DOHH2 (cell line): ENCODE measurements around the gene SGTA.

Experiments
- H3F3A ChIP-seq: fragments of 200-600 bp; sonication (generic), shearing (Covaris generic); 2 replicates; pipeline ENCODE4 v1.6.0; 2016; ENCODE audit warnings: antibody characterized with exemption, mild to moderate bottlenecking; ENCODE audit not compliant: control insufficient read depth, insufficient read depth
- H3K27ac ChIP-seq: fragments of 200-600 bp; sonication (generic); 2 replicates; pipeline ENCODE4 v1.5.1; 2014; ENCODE audit warnings: low read depth, mild to moderate bottlenecking, low read length, moderate library complexity
- H3K27me3 ChIP-seq: fragments of 200-600 bp; sonication (generic); 2 replicates; pipeline ENCODE4 v1.6.1; 2014; ENCODE audit warnings: mild to moderate bottlenecking, low read length, mixed read lengths; ENCODE audit not compliant: control insufficient read depth
- H3K36me3 ChIP-seq: fragments of 200-600 bp; sonication (generic); 2 replicates; pipeline ENCODE4 v1.6.1; 2014; ENCODE audit warnings: mild to moderate bottlenecking, low read length, moderate library complexity, mixed read lengths; ENCODE audit not compliant: control insufficient read depth
- H3K4me1 ChIP-seq: fragments of 200-600 bp; sonication (generic); 2 replicates; pipeline ENCODE4 v1.6.1; 2014; ENCODE audit warnings: mild to moderate bottlenecking, low read length, mixed read lengths; ENCODE audit not compliant: control insufficient read depth
- H3K4me2 ChIP-seq: fragments of 200-600 bp; sonication (generic); 2 replicates; pipeline ENCODE4 v1.6.0; 2014; ENCODE audit warnings: mild to moderate bottlenecking, low read length, moderate library complexity
- H3K4me3 ChIP-seq: fragments of 200-600 bp; sonication (generic); 2 replicates; pipeline ENCODE4 v1.5.1; 2014; ENCODE audit warnings: mild to moderate bottlenecking, low read length, mixed read lengths
- H3K79me2 ChIP-seq: fragments of 200-600 bp; sonication (generic); 2 replicates; pipeline ENCODE4 v1.6.1; 2014; ENCODE audit warnings: mild to moderate bottlenecking, low read length, mixed read lengths; ENCODE audit not compliant: control insufficient read depth
- H3K9me2 ChIP-seq: fragments of 200-600 bp; sonication (generic); replicated peaks from 2 replicates; pipeline ENCODE4 v1.6.1; 2014; ENCODE audit warnings: mild to moderate bottlenecking, low read length, mixed read lengths; ENCODE audit not compliant: control insufficient read depth
- H3K9me3 ChIP-seq: fragments of 200-600 bp; sonication (generic); 2 replicates; pipeline ENCODE4 v1.6.1; 2014; ENCODE audit warnings: antibody characterized with exemption, low read length, mixed read lengths; ENCODE audit not compliant: control insufficient read depth, insufficient read depth
- H4K20me1 ChIP-seq: fragments of 200-600 bp; sonication (generic); 2 replicates; pipeline ENCODE4 v1.6.0; 2014; ENCODE audit warnings: low read depth, mild to moderate bottlenecking, antibody characterized with exemption, low read length, moderate library complexity; ENCODE audit not compliant: control insufficient read depth, insufficient read depth
- CTCF ChIP-seq: fragments of 200-600 bp; sonication (generic); IDR thresholded peaks from one replicate; pipeline ENCODE4 v1.5.1; 2014; ENCODE audit warnings: antibody characterized with exemption, mild to moderate bottlenecking, low read depth, low read length; ENCODE audit not compliant: poor library complexity, severe bottlenecking
- EZH2phosphoT487 ChIP-seq: fragments of 200-600 bp; sonication (generic); IDR thresholded peaks from 2 replicates; pipeline ENCODE4 v1.6.1; 2017; ENCODE audit warnings: borderline replicate concordance, mild to moderate bottlenecking, antibody characterized with exemption, low read length, moderate library complexity, mixed read lengths

The SGTA gene

GRCh38 chr19:2764945-2765344, 18.1 kb downstream of the SGTA start:
- H3K4me3 ChIP-seq: no peak overlapping the region
- no peaks in the 10 kb centered on the region for H3K9me3 ChIP-seq
- H3K27ac ChIP-seq: no peak overlapping the region
- no peaks in the 10 kb centered on the region for H4K20me1 ChIP-seq
- H3K79me2 ChIP-seq: peaks cover 24% of the 10 kb centered on the region
- peaks cover 83% of the 10 kb centered on the region for H3K36me3 ChIP-seq
- no peaks in the 10 kb centered on the region for H3K27me3 ChIP-seq
- H3K4me2 ChIP-seq: no peak overlapping the region
- no peaks in the 10 kb centered on the region for H3K9me2 ChIP-seq
- H3F3A ChIP-seq: no peaks in the 10 kb centered on the region
- TF ChIP-seq EZH2phosphoT487: no peak
- no peak for TF ChIP-seq CTCF
- no peaks in the 10 kb centered on the region for H3K4me1 ChIP-seq

GRCh38 chr19:2763687-2764086, 19.4 kb downstream of the SGTA start:
- Histone ChIP-seq H3K9me3 (no peaks in the 10 kb centered on the region), H3K79me2 (peaks cover 12% of the 10 kb centered on the region), H3K4me3 (no peak overlapping the region), H3F3A (no peaks in the 10 kb centered on the region), H3K4me1 (no peaks in the 10 kb centered on the region), H3K9me2 (no peaks in the 10 kb centered on the region), H3K27ac (no peak overlapping the region), H4K20me1 (no peaks in the 10 kb centered on the region), H3K4me2 (no peak overlapping the region), H3K27me3 (no peaks in the 10 kb centered on the region), H3K36me3 (peaks cover 82% of the 10 kb centered on the region)
- no peak for TF ChIP-seq CTCF
- TF ChIP-seq EZH2phosphoT487: no peak

DNA sequence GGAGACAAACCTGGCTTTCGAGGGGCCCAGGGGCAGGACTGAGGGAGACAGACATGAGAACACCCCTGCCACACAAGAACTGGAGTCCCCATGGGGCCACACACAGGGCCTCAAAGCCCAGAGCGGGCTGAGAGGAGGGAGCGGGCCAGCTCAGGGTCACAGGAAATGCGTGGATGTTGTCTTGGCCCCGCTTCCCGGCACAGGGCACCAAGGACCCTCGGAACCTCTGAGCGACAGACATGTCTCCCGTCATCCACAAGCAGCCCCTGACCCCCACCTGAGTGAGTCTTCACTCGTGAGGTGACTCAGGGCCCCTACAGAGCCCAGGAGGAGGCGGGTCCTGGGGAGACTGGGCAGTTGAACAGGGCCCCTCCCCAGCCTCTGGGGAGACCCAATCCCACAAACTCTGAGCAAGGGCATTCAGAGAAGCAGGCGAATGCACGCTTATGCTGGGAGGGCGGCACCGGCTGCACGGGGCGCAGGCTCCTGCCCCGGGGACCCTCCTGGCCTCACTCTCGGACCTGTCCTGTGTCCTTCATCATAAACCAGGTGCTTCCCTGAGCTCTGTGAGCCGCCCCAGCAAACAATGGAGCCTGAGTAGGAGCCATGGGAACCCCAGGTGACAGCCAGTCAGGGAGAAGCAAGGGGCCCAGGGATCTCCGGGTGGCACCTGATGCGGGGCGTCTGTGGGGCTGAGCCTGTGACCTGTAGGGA, 20.1 kb downstream of the SGTA start:
- H3K36me3 ChIP-seq: peaks cover 81% of the 10 kb centered on the region
- H3K9me3 ChIP-seq: no peaks in the 10 kb centered on the region
- H3K4me3 ChIP-seq: no peak overlapping the region
- no peaks in the 10 kb centered on the region for H3K4me1 ChIP-seq
- TF ChIP-seq EZH2phosphoT487: no peak
- no peak for TF ChIP-seq CTCF
- no peaks in the 10 kb centered on the region for H3K9me2 ChIP-seq
- H4K20me1 ChIP-seq: no peaks in the 10 kb centered on the region
- no peak overlapping the region for H3K4me2 ChIP-seq
- H3F3A ChIP-seq: no peaks in the 10 kb centered on the region
- H3K27ac ChIP-seq: no peak overlapping the region
- no peaks in the 10 kb centered on the region for H3K27me3 ChIP-seq
- peaks cover 4% of the 10 kb centered on the region for H3K79me2 ChIP-seq
